ENCODE results near the gene DHRS3.

DNA sequence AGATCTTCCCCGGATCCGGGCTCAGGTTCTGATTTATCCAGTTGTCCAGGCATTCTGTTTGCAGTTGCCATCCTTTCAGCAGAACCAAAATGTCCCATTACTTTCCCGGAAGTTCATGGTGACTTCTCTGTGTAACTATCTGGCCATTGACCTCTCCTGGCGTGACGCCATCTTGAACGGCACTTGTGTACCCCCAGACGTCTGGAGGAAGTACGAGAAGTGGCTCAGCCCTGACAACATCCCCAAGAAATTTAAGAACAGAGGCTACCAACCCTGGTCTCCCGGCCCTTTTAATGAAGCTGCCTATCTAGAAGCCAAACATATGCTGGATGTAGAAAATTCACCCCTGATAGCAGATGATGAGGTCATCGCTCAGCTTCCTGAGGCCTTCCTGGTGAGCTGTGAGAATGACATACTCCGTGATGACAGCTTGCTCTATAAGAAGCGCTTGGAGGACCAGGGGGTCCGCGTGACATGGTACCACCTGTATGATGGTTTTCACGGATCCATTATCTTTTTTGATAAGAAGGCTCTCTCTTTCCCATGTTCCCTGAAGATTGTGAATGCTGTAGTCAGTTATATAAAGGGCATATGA lies 48.2 kb upstream of the DHRS3 start:
- TF ChIP-seq POLR2AphosphoS5 (IDR thresholded peaks at IDR 0.05) (no peak), POLR2A (IDR thresholded peaks at IDR 0.05) (no peak), EP300 (IDR thresholded peaks at IDR 0.05) (no peak)
- TF ChIP-seq, protein P1, sequence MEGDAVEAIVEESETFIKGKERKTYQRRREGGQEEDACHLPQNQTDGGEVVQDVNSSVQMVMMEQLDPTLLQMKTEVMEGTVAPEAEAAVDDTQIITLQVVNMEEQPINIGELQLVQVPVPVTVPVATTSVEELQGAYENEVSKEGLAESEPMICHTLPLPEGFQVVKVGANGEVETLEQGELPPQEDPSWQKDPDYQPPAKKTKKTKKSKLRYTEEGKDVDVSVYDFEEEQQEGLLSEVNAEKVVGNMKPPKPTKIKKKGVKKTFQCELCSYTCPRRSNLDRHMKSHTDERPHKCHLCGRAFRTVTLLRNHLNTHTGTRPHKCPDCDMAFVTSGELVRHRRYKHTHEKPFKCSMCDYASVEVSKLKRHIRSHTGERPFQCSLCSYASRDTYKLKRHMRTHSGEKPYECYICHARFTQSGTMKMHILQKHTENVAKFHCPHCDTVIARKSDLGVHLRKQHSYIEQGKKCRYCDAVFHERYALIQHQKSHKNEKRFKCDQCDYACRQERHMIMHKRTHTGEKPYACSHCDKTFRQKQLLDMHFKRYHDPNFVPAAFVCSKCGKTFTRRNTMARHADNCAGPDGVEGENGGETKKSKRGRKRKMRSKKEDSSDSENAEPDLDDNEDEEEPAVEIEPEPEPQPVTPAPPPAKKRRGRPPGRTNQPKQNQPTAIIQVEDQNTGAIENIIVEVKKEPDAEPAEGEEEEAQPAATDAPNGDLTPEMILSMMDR (IDR thresholded peaks at IDR 0.05) = no peak
